MG63 (cell line): ENCODE measurements around the gene SLC39A11. TPM values are rescaled to one million over a fixed set of nuclear protein-coding genes. Genes with fewer than 3 reads are reported as not detected.
A peak's percentile ranks its signal among the peaks of the same experiment; 100 is the strongest.
"Not testable (repeated sequence)": the region's sequence is repeated elsewhere in the genome, so short reads cannot be mapped to it uniquely, and the experiment has no call there.

ENCODE experiments used
- DNase-seq: peaks from one replicate; pipeline ENCODE4 v3.0.0-alpha.2; 2020
- H3K27me3 ChIP-seq: fragments of 250-450 bp; sonication (Bioruptor Pico); 2 replicates; pipeline ENCODE4 v1.5.1; 2020; ENCODE audit warnings: mild to moderate bottlenecking, moderate library complexity
- H3K36me3 ChIP-seq: fragments of 250-450 bp; sonication (Bioruptor Pico); 2 replicates; pipeline ENCODE4 v1.5.1; 2020; ENCODE audit warnings: mild to moderate bottlenecking, moderate library complexity
- H3K4me3 ChIP-seq: fragments of 250-450 bp; sonication (Bioruptor Pico); 2 replicates; pipeline ENCODE4 v1.5.1; 2020; ENCODE audit warnings: mild to moderate bottlenecking, moderate library complexity
- H3K9me3 ChIP-seq: fragments of 250-450 bp; sonication (Bioruptor Pico); 2 replicates; pipeline ENCODE4 v1.5.1; 2020; ENCODE audit warnings: mild to moderate bottlenecking, moderate library complexity
- total RNA-seq: library from RNA; depleted of rRNA; stranded (reverse); fragments of >200 nt; shearing (Covaris generic); gene quantifications from 2 replicates; pipeline ENCODE4 v1.2.3, GENCODE V29; 2014; ENCODE audit warnings: low replicate concordance

SLC39A11 gene
- total RNA-seq, 1 experiment from 2014 or later, result 13.7 TPM

- Histone ChIP-seq H3K27me3 (no peaks in the 10 kb centered on the region), H3K4me3 (no peak overlapping the region), H3K9me3 (peaks cover 13% of the 10 kb centered on the region), H3K36me3 (no peaks in the 10 kb centered on the region; the same call in 1 of the 2 replicates)
- DNase-seq, result peak; percentile 64
Observed at GRCh38 chr17:73013816-73014663, 78.4 kb downstream of the SLC39A11 start.

- H3K4me3 ChIP-seq, result no peak overlapping the region
- no peaks in the 10 kb centered on the region for H3K27me3 ChIP-seq
- DNase-seq, result no peak
- peaks cover 7% of the 10 kb centered on the region; the same call in 1 of the 2 replicates for H3K9me3 ChIP-seq
- no peaks in the 10 kb centered on the region; the same call in 1 of the 2 replicates for H3K36me3 ChIP-seq
Observed at GRCh38 chr17:73013301-73013700, 79.2 kb downstream of the SLC39A11 start.

GRCh38 chr17:73011016-73011486 is 81.4 kb downstream of the SLC39A11 start:
- no peak for DNase-seq
- Histone ChIP-seq H3K36me3 (no peaks in the 10 kb centered on the region), H3K9me3 (no peaks in the 10 kb centered on the region), H3K27me3 (no peaks in the 10 kb centered on the region), H3K4me3 (peak overlapping the region; percentile 13; the same call in 1 of the 2 replicates)

GRCh38 chr17:73010414-73010813 is 82.1 kb downstream of the SLC39A11 start:
- Histone ChIP-seq H3K27me3 (no peaks in the 10 kb centered on the region), H3K36me3 (no peaks in the 10 kb centered on the region), H3K9me3 (no peaks in the 10 kb centered on the region), H3K4me3 (no peak overlapping the region)
- DNase-seq, result no peak

- DNase-seq, result no peak
- no peaks in the 10 kb centered on the region for H3K36me3 ChIP-seq
- H3K27me3 ChIP-seq, result no peaks in the 10 kb centered on the region
- H3K9me3 ChIP-seq, result no peaks in the 10 kb centered on the region
- no peak overlapping the region for H3K4me3 ChIP-seq
Observed at GRCh38 chr17:73007407-73007806, 85.1 kb downstream of the SLC39A11 start.

GRCh38 chr17:73005360-73005759 is 87.1 kb downstream of the SLC39A11 start:
- Histone ChIP-seq H3K9me3 (no peaks in the 10 kb centered on the region), H3K27me3 (no peaks in the 10 kb centered on the region), H3K4me3 (no peak overlapping the region), H3K36me3 (no peaks in the 10 kb centered on the region)
- no peak for DNase-seq

GRCh38 chr17:73003487-73003886 is 89.0 kb downstream of the SLC39A11 start:
- H3K27me3 ChIP-seq, result no peaks in the 10 kb centered on the region
- DNase-seq, result no peak
- no peaks in the 10 kb centered on the region for H3K9me3 ChIP-seq
- H3K36me3 ChIP-seq, result no peaks in the 10 kb centered on the region
- H3K4me3 ChIP-seq, result no peak overlapping the region

- no peaks in the 10 kb centered on the region; the same call in 1 of the 2 replicates for H3K36me3 ChIP-seq
- no peak for DNase-seq
- no peaks in the 10 kb centered on the region for H3K9me3 ChIP-seq
- no peak overlapping the region for H3K4me3 ChIP-seq
- no peaks in the 10 kb centered on the region for H3K27me3 ChIP-seq
Observed at GRCh38 chr17:73000832-73001231, 91.7 kb downstream of the SLC39A11 start.

GRCh38 chr17:72999474-72999873 is 93.0 kb downstream of the SLC39A11 start:
- not testable (repeated sequence) for H3K36me3 ChIP-seq, DNase-seq, H3K4me3 ChIP-seq, H3K27me3 ChIP-seq, H3K9me3 ChIP-seq

- Histone ChIP-seq H3K4me3 (no peak overlapping the region), H3K36me3 (no peaks in the 10 kb centered on the region; the same call in 1 of the 2 replicates), H3K9me3 (no peaks in the 10 kb centered on the region), H3K27me3 (no peaks in the 10 kb centered on the region)
- DNase-seq, result no peak
Observed at GRCh38 chr17:72998343-72998742, 94.1 kb downstream of the SLC39A11 start.

- Histone ChIP-seq H3K4me3 (no peak overlapping the region), H3K9me3 (no peaks in the 10 kb centered on the region)
- no peak for DNase-seq
Observed at GRCh38 chr17:72997559-72997958, 94.9 kb downstream of the SLC39A11 start.

GRCh38 chr17:72996791-72997190 is 95.7 kb downstream of the SLC39A11 start:
- no peak for DNase-seq
- H3K27me3 ChIP-seq, result no peaks in the 10 kb centered on the region
- H3K36me3 ChIP-seq, result no peaks in the 10 kb centered on the region; the same call in 1 of the 2 replicates
- no peaks in the 10 kb centered on the region for H3K9me3 ChIP-seq
- H3K4me3 ChIP-seq, result no peak overlapping the region

More at GRCh38 chr17:72997559-72997958, 94.9 kb downstream of the SLC39A11 start:
- Histone ChIP-seq H3K36me3 (no peaks in the 10 kb centered on the region; the same call in 1 of the 2 replicates), H3K27me3 (no peaks in the 10 kb centered on the region)

- Histone ChIP-seq H3K4me3 (no peak overlapping the region), H3K27me3 (no peaks in the 10 kb centered on the region), H3K9me3 (no peaks in the 10 kb centered on the region), H3K36me3 (no peaks in the 10 kb centered on the region; the same call in 1 of the 2 replicates)
- DNase-seq, result no peak
Observed at GRCh38 chr17:72995008-72995656, 97.4 kb downstream of the SLC39A11 start.

- H3K4me3 ChIP-seq, H3K9me3 ChIP-seq, DNase-seq, H3K27me3 ChIP-seq, H3K36me3 ChIP-seq: not testable (repeated sequence)
Observed at GRCh38 chr17:72992783-72993467, 99.6 kb downstream of the SLC39A11 start.

GRCh38 chr17:72991651-72992050 is 100.8 kb downstream of the SLC39A11 start:
- DNase-seq, result no peak

GRCh38 chr17:72989074-72989610 is 103.3 kb downstream of the SLC39A11 start:
- DNase-seq, result no peak
- H3K36me3 ChIP-seq, result no peaks in the 10 kb centered on the region
- H3K4me3 ChIP-seq, result no peak overlapping the region
- H3K9me3 ChIP-seq, result no peaks in the 10 kb centered on the region
- H3K27me3 ChIP-seq, result no peaks in the 10 kb centered on the region

More at GRCh38 chr17:72991651-72992050, 100.8 kb downstream of the SLC39A11 start:
- H3K36me3 ChIP-seq, result no peaks in the 10 kb centered on the region
- H3K9me3 ChIP-seq, result no peaks in the 10 kb centered on the region
- H3K4me3 ChIP-seq, result no peak overlapping the region
- no peaks in the 10 kb centered on the region for H3K27me3 ChIP-seq

- H3K9me3 ChIP-seq, result no peaks in the 10 kb centered on the region
- no peak overlapping the region for H3K4me3 ChIP-seq
- no peaks in the 10 kb centered on the region for H3K27me3 ChIP-seq
- no peak for DNase-seq
- H3K36me3 ChIP-seq, result no peaks in the 10 kb centered on the region
Observed at GRCh38 chr17:72988451-72988850, 104.0 kb downstream of the SLC39A11 start.
